HepG2 (cell line): ENCODE data around the gene SLC22A4. TPM values are rescaled to one million over a fixed set of nuclear protein-coding genes. Genes with fewer than 3 reads are reported as not detected.

Experiments used
- ATF5 ChIP-seq: sonication (generic); formaldehyde crosslinking; IDR thresholded peaks from 2 replicates; pipeline ENCODE4 v1.4.0; 2020; ENCODE audit warnings: mild to moderate bottlenecking, low read depth, missing genetic modification reagents
- HDAC1 ChIP-seq: sonication (generic); formaldehyde crosslinking; IDR thresholded peaks from 2 replicates; pipeline ENCODE4 v1.5.1; 2020; ENCODE audit warnings: mild to moderate bottlenecking, missing genetic modification reagents
- HNF1B ChIP-seq: sonication (generic); formaldehyde crosslinking; IDR thresholded peaks from 2 replicates; pipeline ENCODE4 v1.5.1; 2020; ENCODE audit warnings: mild to moderate bottlenecking, moderate library complexity, missing genetic modification reagents
- KDM6A ChIP-seq: IDR thresholded peaks from 2 replicates; pipeline ENCODE4 v1.6.1; 2016; ENCODE audit warnings: low read depth
- MNT ChIP-seq: fragments of 450-650 bp; IDR thresholded peaks from 2 replicates; pipeline ENCODE4 v1.6.1; 2016
- NFIB ChIP-seq: sonication (generic); formaldehyde crosslinking; IDR thresholded peaks from 2 replicates; pipeline ENCODE4 v1.9.0; 2021; ENCODE audit warnings: missing genetic modification reagents, mild to moderate bottlenecking, borderline replicate concordance
- PCBP2 ChIP-seq: fragments of 200-400 bp; formaldehyde crosslinking; optimal IDR thresholded peaks from 2 replicates; pipeline ENCODE3; 2018; ENCODE audit warnings: low read length, low read depth; ENCODE audit not compliant: poor library complexity, severe bottlenecking
- TOE1 ChIP-seq: sonication (generic); formaldehyde crosslinking; IDR thresholded peaks from 2 replicates; pipeline ENCODE4 v1.4.0; 2020; ENCODE audit warnings: mild to moderate bottlenecking, missing genetic modification reagents
- ZEB1 ChIP-seq: IDR thresholded peaks from 2 replicates; pipeline ENCODE4 v1.6.1; 2012; ENCODE audit warnings: mild to moderate bottlenecking, low read depth, inconsistent platforms; ENCODE audit not compliant: insufficient replicate concordance
- ZNF788 ChIP-seq: sonication (generic); formaldehyde crosslinking; IDR thresholded peaks from 2 replicates; pipeline ENCODE4 v1.5.0; 2020; ENCODE audit warnings: mild to moderate bottlenecking, missing genetic modification reagents, borderline replicate concordance
- ZNF879 ChIP-seq: sonication (generic); formaldehyde crosslinking; IDR thresholded peaks from 2 replicates; pipeline ENCODE4 v1.8.1; 2023; ENCODE audit warnings: missing genetic modification reagents
- ZSCAN20 ChIP-seq: sonication (generic); formaldehyde crosslinking; IDR thresholded peaks from 2 replicates; pipeline ENCODE4 v1.4.0; 2020; ENCODE audit warnings: missing genetic modification reagents, mild to moderate bottlenecking, borderline replicate concordance
- polyA plus RNA-seq, 8 experiments: library from polyadenylated mRNA; depleted of rRNA in 3 of 8; stranded (reverse) in 7 of 8; unstranded in 1 of 8; fragments of >200 nt; fragmentation: Illumina TruSeq in 4 of 8; extraction: Trizol in 4 of 8; gene quantifications; 2 replicates each; pipeline versions ENCODE4 v1.2.1 to v1.2.3, GENCODE V29; 2011 to 2016; ENCODE audit warnings: low read depth in 4 of 8, missing spikeins in 1 of 8, mixed read lengths in 1 of 8; ENCODE audit not compliant: insufficient read depth in 1 of 8
- total RNA-seq, 5 experiments: library from RNA; depleted of rRNA; stranded (reverse); fragments of >200 nt; fragmentation: Illumina TruSeq; extraction: Trizol; gene quantifications; 2 replicates each; pipeline ENCODE4 v1.2.3, GENCODE V29; 2016; ENCODE audit warnings: low read depth in 1 of 5

The SLC22A4 gene
- total and polyA plus RNA-seq, 2 of the 13 experiments (the other 11 are each of a cell fraction or from before 2014, with no cell fraction given): 0.33 to 0.62 TPM

GRCh38 chr5:132381614-132382013 lies 87.4 kb downstream of the SLC22A4 start (continued):
- no peak for TF ChIP-seq HNF1B (CRISPR knock-in tag)
- no peak for TF ChIP-seq MNT
- TF ChIP-seq ZEB1: no peak
- TF ChIP-seq ZNF788 (CRISPR knock-in tag): no peak
- TF ChIP-seq NFIB (CRISPR knock-in tag): no peak
- no peak for TF ChIP-seq ZNF879 (CRISPR knock-in tag)
- no peak for TF ChIP-seq ATF5 (CRISPR knock-in tag)
- no peak for TF ChIP-seq ZSCAN20
- TF ChIP-seq KDM6A (CRISPR knock-in tag): no peak
- no peak for TF ChIP-seq HDAC1 (CRISPR knock-in tag)
- no peak for TF ChIP-seq PCBP2
- no peak for TF ChIP-seq TOE1
